Colonic mucosa (tissue), 4 donors: ENCODE results near the gene UBE2O. TPM values are rescaled to one million over a fixed set of nuclear protein-coding genes. Genes with fewer than 3 reads are reported as not detected.

ENCODE experiments used
- DNase-seq: peaks from one replicate; pipeline ENCODE4 v3.0.0-alpha.2; 2020
- H3K27ac ChIP-seq: fragments of 200-600 bp; one replicate; pipeline ENCODE4 v1.8.0; 2021
- H3K27me3 ChIP-seq: fragments of 200-600 bp; one replicate; pipeline ENCODE4 v1.8.0; 2021
- H3K36me3 ChIP-seq: fragments of 200-600 bp; one replicate; pipeline ENCODE4 v1.8.0; 2021
- H3K4me1 ChIP-seq: fragments of 200-600 bp; one replicate; pipeline ENCODE4 v1.8.0; 2021; ENCODE audit warnings: mild to moderate bottlenecking
- H3K4me3 ChIP-seq: fragments of 200-600 bp; one replicate; pipeline ENCODE4 v1.8.0; 2021
- H3K9ac ChIP-seq, 2 donors: one replicate each; pipeline ENCODE4 v1.7.0; 2013; ENCODE audit warnings: control low read depth in 2 of 2, low read depth in 2 of 2, low read length in 2 of 2
- H3K9me3 ChIP-seq: fragments of 200-600 bp; one replicate; pipeline ENCODE4 v1.8.0; 2021
- CTCF ChIP-seq: fragments of 200-600 bp; IDR thresholded peaks from one replicate; pipeline ENCODE4 v1.8.0; 2022; ENCODE audit warnings: antibody characterized with exemption, mild to moderate bottlenecking
- intact Hi-C: fragments of 100-400 bp; cut with DNase I; formaldehyde crosslinking; loops from one replicate; pipeline ENCODE4 v1.14.1; 2022
- total RNA-seq, 2 donors: library from RNA; stranded (reverse); fragmentation: NEBNext Ultra II Directional in 1 of 2; extraction: Animal tissue kit (Norgen Biotek cat#: 25700) in 1 of 2; gene quantifications; one replicate each; pipeline ENCODE4 v1.2.1, GENCODE V29; 2021
- donor health status: healthy.
- donor health status: DM: no; HTN: no; CAD: no.
- donor health status: DM: no; HTN: no; CAD: no.

UBE2O gene
- total RNA-seq, 2 donors from 2014 or later: 17.5 to 25.2 TPM

- H3K9me3 ChIP-seq: no peaks in the 10 kb centered on the region
- no peaks in the 10 kb centered on the region for H3K36me3 ChIP-seq
- no peaks in the 10 kb centered on the region for H3K4me1 ChIP-seq
- intact Hi-C loops: no loop called here
- H3K27ac ChIP-seq: no peak overlapping the region
- H3K4me3 ChIP-seq: no peak overlapping the region
- no peaks in the 10 kb centered on the region for H3K27me3 ChIP-seq
- no peak for TF ChIP-seq CTCF
- H3K9ac ChIP-seq: no peak overlapping the region
- no peak for DNase-seq
Observed at GRCh38 chr17:76421044-76421407, 31.9 kb downstream of the UBE2O start.

- Histone ChIP-seq H3K27ac (no peak overlapping the region), H3K36me3 (no peaks in the 10 kb centered on the region), H3K9ac (no peak overlapping the region), H3K4me1 (no peaks in the 10 kb centered on the region), H3K4me3 (no peak overlapping the region), H3K9me3 (no peaks in the 10 kb centered on the region), H3K27me3 (no peaks in the 10 kb centered on the region)
- no peak for DNase-seq
- no peak for TF ChIP-seq CTCF
- intact Hi-C loops: no loop called here
Observed at GRCh38 chr17:76420356-76421043, 32.5 kb downstream of the UBE2O start.

GRCh38 chr17:76419576-76420260 is 33.2 kb downstream of the UBE2O start:
- TF ChIP-seq CTCF: no peak
- no peak overlapping the region for H3K4me3 ChIP-seq
- no peak for DNase-seq
- no peaks in the 10 kb centered on the region for H3K4me1 ChIP-seq
- H3K27me3 ChIP-seq: no peaks in the 10 kb centered on the region
- intact Hi-C loops: no loop called here
- H3K27ac ChIP-seq: no peak overlapping the region
- H3K9ac ChIP-seq: no peak overlapping the region
- H3K36me3 ChIP-seq: no peaks in the 10 kb centered on the region
- H3K9me3 ChIP-seq: no peaks in the 10 kb centered on the region

- no peak overlapping the region for H3K27ac ChIP-seq
- intact Hi-C loops: no loop called here
- no peak for DNase-seq
Observed at GRCh38 chr17:76417499-76418143, 35.3 kb downstream of the UBE2O start.

GRCh38 chr17:76416899-76417298 is 36.1 kb downstream of the UBE2O start:
- H3K9me3 ChIP-seq: no peaks in the 10 kb centered on the region
- intact Hi-C loops: no loop called here
- DNase-seq: no peak
- H3K36me3 ChIP-seq: no peaks in the 10 kb centered on the region
- no peak for TF ChIP-seq CTCF
- H3K27ac ChIP-seq: no peak overlapping the region
- no peaks in the 10 kb centered on the region for H3K4me1 ChIP-seq
- H3K27me3 ChIP-seq: no peaks in the 10 kb centered on the region
- H3K9ac ChIP-seq: no peak overlapping the region
- H3K4me3 ChIP-seq: no peak overlapping the region

More at GRCh38 chr17:76417499-76418143, 35.3 kb downstream of the UBE2O start:
- no peaks in the 10 kb centered on the region for H3K4me1 ChIP-seq
- no peaks in the 10 kb centered on the region for H3K36me3 ChIP-seq
- no peak for TF ChIP-seq CTCF
- no peaks in the 10 kb centered on the region for H3K27me3 ChIP-seq
- H3K4me3 ChIP-seq: no peak overlapping the region
- no peaks in the 10 kb centered on the region for H3K9me3 ChIP-seq
- no peak overlapping the region for H3K9ac ChIP-seq
